OCI-M2 (cell line): ENCODE results near the gene DUSP22.
"Not testable (repeated sequence)": the region's sequence is repeated elsewhere in the genome, so short reads cannot be mapped to it uniquely, and the experiment has no call there.

Source experiments
- DNase-seq: peaks from one replicate; lab custom pipeline; 2025; ENCODE audit not compliant: unreplicated experiment; lab: John Stamatoyannopoulos, UW

The DUSP22 gene, protein sequence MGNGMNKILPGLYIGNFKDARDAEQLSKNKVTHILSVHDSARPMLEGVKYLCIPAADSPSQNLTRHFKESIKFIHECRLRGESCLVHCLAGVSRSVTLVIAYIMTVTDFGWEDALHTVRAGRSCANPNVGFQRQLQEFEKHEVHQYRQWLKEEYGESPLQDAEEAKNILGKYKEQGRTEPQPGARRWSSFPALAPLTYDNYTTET

DNA sequence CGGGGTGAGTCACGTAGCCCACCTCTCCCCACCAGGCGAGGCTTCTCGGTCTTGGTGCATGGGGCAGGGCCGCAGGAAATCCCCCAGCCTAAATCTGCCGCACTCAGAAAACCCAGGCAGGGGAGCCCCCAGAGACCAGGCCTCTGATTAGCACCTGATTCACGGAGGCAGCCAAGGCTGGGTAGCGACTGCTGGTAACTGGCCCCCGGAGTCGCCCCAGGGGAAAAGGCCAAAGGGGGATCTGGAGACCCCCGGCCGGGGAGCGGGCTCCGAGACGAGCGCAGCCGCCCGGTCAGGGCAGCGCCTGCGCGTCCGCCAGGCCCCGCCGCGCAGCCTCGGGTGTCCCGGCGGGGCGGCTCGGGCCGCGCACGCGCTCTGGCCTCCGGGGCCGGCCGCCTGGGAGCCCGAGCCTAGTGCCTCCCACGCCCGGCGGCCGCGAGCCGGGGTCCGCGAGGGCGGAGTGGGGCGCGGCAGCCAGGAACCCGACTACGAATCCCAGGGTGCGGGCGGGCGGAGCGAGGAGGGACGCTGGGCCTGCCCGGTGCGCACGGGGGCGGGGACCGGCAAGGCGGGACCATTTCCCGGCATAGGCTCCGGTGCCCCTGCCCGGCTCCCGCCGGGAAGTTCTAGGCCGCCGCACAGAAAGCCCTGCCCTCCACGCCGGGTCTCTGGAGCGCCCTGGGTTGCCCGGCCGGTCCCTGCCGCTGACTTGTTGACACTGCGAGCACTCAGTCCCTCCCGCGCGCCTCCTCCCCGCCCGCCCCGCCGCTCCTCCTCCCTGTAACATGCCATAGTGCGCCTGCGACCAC lies at the start of gene DUSP22:
TSS of gene DUSP22 (plus strand) at position 791 of the 809 bp plus-strand sequence. CDS start 53 bp downstream, outside the sequence.
- DNase-seq = no peak

DNA sequence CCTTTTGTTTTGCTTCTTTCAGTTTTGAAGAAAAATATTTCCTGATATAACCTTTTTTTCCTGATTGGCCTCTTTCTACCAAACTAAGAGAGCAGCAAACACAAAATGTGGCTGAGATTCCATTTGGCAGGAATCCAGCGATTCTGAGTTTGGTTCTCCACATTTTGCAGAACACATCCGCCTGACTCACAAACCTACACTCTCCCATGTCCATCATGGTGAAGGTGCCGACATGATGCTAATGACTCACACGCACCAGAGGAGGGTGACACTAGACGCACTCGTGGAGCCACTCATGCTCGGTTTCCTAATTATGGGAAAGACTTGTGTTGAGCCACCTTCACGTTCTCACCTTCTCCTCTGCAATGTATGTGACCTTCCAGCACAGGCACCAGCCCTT lies 45.9 kb upstream of the DUSP22 start:
- no peak for DNase-seq

GRCh38 chr6:247351-247750 lies 44.9 kb upstream of the DUSP22 start:
- DNase-seq = no peak

GRCh38 chr6:248046-248445 lies 44.2 kb upstream of the DUSP22 start:
- not testable (repeated sequence) for DNase-seq

DNA sequence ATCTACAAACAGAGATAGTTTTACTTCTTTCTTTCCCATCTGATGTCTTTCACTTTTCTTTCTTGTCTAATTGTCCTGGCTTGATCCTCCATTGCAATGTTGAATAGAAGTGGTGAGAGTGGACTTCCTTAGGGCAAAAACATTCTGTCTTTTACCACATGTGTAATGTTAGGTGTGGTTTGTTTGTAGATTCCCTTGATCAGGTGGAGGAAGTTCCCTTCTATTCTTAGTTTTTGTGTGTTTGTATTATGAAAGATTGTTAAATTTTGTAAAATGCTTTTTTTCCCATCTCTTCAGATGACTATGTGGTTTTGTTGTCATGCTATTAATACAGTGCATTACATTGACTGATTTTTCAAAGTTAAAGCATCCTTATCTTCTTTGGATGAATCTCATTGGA lies 41.6 kb upstream of the DUSP22 start:
- DNase-seq = no peak

DNA sequence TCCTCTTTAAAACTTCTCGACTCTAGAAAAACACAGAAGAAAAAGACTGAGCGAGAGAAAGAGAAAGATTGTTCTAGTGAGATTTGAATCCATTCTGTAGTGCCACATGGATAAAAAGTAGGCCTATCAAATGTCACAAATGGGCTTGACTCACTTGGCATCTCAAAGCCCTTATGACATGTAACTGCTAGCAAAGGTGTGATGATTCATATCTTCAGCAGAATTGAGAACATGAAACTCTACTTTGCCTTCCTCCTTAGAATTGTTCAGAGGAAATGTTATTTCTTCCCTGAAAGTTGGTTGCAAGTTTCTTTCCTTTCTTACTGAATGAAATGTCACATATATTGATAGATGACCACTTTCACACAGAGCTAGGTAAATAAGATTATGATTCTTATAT lies 40.4 kb upstream of the DUSP22 start:
- DNase-seq = no peak

- no peak for DNase-seq
These were observed 39.3 kb upstream of the DUSP22 start for GRCh38 chr6:252775-253535.

DNA sequence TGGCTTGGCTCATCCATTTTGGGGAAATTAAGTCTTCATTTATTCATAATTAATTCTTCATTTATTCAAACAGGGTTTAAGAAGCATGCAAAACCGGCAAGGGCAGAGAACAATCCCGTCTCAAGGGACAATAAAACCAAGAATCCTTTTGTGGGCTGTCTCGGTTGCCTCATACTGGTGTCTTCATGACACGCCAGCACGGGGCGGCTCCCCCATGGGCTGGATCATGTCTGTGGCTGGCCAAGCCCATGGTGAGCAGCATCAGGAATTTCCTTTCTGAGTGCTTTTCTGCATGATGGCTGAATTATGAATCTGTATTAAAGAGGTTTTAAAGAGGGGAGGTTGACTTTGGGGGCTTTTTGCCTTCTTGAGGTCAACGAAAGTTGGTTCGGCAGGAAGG lies 38.3 kb upstream of the DUSP22 start:
- no peak for DNase-seq

DNA sequence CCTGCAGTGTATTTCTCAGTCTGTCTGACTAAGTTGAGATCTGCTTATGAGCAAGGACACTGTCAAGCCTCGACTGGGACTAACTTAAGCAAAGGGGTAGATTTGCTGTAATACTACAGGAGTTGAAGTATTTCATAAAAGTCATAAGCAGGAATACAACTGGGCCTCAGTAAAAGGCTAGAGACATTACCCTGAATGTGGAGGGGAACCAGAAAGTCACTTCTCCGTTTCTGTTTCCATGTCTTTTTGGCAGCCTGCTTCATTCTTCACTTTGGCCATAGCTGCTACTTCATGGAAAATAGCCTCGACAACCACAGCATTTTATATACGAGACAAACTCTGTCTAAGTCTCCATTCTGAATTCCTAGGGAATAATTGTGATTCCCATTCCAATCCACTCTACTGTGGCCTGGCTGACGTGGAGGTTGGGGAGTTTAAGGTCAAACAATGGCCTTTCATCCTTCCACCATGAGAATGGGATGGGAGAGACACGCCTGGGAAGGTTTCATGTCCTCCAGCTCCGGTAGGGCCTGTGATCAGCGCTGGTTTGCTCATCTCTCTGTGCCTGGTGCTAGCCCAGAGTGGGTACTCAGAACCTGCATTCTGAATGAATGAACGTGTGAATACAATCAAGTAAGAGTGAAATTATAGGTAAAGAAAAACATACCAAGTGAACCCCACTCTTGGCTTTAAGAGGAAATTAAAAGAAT lies 37.1 kb upstream of the DUSP22 start:
- DNase-seq = no peak

GRCh38 chr6:255751-256083 lies 36.6 kb upstream of the DUSP22 start:
- no peak for DNase-seq

- no peak for DNase-seq
These were observed 36.1 kb upstream of the DUSP22 start for GRCh38 chr6:256169-256568.

DNA sequence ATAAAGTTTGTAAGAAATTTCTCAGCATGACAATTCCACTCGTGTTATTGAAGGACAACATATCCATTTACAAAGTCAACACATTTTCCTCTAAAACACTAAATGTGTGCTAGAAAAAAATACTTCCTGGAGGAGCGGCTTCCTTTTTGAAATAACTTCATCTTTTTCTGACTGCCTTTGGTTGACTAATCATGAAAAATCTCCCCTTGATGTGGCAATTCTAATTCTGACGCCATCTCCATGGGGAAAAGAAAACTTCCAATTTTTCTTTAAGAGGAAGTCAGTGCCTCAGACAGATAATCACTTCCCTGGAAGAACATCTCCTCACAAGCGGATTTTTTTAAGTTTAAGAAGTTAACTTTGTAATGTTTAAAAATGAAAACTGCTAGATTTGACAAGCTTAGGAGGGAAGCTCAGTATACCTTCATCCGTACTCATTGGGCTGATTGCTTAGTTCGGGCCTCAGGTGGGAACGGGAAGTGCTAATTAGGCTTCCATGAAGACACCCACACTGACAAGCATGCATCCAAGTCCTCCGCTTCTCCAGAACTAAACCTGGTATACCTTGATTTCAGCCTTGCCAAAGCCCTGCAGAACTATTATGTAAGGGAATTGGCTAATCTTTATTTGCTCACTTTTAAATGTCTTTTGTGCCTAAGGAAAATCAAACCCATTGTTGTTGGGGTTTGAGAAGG lies 35.1 kb upstream of the DUSP22 start:
- DNase-seq = no peak

- DNase-seq = no peak
These were observed 34.5 kb upstream of the DUSP22 start for GRCh38 chr6:257774-258173.

DNA sequence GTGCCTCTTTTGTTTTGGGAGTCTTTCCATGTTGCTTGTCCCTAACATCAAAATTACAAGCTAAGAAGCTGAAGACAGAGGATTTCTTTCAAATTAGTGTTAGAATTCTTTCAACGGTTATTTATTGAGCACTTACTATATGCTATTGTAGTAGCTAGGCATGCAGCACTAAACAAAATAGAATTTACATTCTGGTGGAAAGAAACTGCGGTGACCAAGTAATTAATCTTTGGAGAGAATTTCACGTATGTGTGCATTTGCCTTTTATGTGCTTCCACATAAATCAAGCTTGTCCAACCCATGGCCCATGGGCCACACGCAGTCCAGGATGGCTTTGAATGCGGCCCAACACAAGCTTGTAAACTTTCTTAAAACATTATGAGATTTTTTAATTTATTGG lies 33.0 kb upstream of the DUSP22 start:
- no peak for DNase-seq

DNA sequence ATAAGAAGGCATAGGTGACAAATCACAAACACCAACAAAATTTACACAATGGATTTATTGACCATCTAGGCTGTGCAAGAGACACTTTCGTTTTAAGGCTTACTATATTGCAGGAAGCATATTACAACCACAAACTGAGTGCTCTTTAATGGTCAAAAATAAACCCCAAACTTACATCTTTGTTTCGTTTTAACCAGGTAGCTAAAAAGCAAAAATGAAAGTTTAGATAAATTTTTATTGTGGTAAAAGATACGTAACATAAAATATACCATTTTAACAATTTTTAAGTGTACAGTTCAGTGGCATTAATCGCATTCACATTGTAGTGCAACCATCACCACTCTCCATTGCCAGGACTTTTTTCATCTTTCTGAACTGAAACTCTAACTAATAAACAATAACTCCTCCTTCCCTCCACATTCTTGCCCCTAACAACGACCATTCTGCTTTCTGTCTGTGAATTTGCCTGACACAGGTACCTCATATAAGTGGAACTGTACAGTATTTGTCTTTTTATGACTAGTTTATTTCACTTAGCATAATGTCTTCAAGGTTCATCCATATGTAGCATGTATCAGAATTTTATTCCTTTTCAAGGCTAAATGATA lies 32.3 kb upstream of the DUSP22 start:
- no peak for DNase-seq

DNA sequence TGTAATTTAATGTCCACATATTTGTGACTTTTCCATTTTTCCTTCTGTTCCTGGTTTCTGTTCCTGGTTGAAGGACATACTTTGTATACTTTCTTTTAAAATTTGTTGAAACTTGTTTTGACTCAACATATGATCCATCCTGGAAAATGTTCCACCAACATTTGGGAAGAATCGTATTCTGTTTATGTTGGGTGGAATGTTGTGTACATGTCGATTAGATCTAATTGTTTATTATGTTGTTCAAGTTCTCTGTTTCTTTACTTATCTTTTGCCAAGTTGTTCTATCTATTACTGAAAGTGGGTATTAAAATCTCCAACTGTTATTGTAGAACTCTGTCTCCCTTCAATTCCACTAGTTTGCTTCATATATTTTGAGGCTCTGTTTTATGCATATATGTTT lies 27.7 kb upstream of the DUSP22 start:
- DNase-seq = no peak

DNA sequence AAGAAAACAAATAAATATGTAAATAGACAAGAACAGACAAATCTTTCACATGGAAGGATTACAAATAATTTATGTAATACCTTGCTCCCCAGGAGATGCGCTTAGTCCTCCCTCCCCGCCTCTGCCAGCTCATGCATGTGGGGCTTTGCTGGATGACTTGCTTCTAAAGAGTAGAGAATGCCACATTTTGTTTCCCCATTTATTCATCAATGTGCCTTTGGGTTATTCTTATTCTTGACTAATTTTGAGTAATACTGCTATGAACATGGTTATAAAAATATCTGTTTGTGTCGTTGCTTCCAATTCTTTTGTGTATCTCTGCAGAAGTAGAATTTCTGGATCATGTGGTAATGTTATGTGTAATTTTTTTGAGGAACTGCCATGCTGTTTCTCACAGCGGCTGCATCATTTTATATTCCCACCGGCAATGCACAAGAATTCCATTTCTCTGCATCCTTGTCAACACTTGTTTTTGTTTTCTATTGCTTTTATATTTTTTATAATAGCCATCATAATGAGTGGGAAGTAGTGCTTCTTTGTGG lies 23.8 kb upstream of the DUSP22 start:
- DNase-seq = no peak

- no peak for DNase-seq
These were observed 18.7 kb upstream of the DUSP22 start for GRCh38 chr6:273551-274058.

- DNase-seq = no peak
These were observed 14.5 kb upstream of the DUSP22 start for GRCh38 chr6:277746-278145.

DNA sequence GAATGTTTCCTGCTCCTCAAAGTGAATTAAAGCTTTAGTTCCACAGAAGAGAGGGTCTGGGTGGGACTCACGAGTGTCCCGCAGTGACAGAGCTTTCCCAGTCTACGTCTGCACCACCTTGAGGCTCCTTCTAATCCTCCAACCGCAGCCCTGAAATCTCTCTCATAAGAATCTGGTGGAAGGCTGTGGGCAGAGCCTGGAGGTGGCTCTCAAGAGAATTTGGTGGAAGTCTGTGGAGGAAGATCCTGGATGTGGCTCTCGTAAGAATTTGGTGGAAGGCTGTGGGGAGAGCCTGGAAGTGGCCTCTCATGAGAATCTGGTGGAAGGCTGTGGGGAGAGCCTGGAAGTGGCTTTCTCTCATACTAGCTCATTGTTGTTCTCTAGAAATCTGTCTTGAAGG lies 13.8 kb upstream of the DUSP22 start:
- no peak for DNase-seq
